Ovary (tissue), 3 donors: ENCODE results near the gene LAD1.

Experiments used
- POLR2A ChIP-seq: fragments of 450-650 bp; IDR thresholded peaks from one replicate; pipeline ENCODE4 v1.6.1; 2017; ENCODE audit warnings: antibody characterized with exemption, mild to moderate bottlenecking, moderate library complexity
- TF ChIP-seq, protein P1 (sequence below), 3 donors: fragments of 450-650 bp in 2 of 3; fragments of 200-600 bp in 1 of 3; IDR thresholded peaks; one replicate each; pipeline versions ENCODE4 v1.5.1 to v1.8.0; 2016 to 2022; ENCODE audit warnings: antibody characterized with exemption in 3 of 3, mild to moderate bottlenecking in 1 of 3
- donor health status: DM: no; HTN: no; CAD: no.

DNA sequence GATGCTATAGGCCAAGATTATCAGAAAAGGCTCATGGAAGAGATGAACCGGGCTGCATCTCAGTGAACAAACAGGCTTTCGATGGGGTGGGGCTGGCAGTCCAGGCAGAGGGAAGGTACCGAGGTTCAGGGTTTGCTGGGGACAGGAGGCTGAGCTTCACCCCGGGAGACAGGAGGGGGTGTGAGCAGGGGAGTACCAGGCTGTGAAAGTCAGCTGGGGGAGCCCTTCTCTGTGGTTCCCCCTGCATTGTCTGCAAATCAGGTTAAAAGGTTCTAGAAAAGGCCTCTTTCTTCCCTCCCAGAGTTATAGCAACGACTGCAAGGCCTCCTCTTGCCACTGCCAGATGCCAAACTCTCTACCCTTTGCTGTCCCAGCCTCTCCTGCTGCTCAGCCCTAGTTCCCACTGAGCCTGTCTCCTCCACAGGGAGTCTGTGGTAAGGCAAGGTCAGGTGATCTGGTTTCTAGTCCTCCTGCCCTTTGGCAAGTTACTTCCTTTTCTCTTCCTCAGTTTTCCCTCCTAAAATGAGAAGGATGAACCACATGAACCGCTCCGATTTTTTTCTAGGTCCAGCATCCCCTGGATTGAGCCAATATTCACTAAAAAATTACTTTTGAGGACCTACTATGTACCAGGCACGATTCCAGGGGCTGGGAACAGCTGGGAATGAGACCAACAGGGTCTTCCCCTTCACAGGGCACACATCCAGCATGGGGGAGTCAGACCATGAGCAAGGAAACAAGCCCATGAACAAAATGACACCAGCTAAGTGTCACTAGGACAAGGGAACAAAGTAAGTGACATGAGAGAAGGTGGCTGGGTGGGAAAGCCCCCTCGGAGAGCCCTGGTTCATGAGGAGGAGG is 7.2 kb downstream of the LAD1 start:
- TF ChIP-seq, protein P1, sequence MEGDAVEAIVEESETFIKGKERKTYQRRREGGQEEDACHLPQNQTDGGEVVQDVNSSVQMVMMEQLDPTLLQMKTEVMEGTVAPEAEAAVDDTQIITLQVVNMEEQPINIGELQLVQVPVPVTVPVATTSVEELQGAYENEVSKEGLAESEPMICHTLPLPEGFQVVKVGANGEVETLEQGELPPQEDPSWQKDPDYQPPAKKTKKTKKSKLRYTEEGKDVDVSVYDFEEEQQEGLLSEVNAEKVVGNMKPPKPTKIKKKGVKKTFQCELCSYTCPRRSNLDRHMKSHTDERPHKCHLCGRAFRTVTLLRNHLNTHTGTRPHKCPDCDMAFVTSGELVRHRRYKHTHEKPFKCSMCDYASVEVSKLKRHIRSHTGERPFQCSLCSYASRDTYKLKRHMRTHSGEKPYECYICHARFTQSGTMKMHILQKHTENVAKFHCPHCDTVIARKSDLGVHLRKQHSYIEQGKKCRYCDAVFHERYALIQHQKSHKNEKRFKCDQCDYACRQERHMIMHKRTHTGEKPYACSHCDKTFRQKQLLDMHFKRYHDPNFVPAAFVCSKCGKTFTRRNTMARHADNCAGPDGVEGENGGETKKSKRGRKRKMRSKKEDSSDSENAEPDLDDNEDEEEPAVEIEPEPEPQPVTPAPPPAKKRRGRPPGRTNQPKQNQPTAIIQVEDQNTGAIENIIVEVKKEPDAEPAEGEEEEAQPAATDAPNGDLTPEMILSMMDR (IDR thresholded peaks at IDR 0.05) = no peak
- no peak for TF ChIP-seq POLR2A
